ENCODE results near the gene MMD2.

MMD2 gene

DNA sequence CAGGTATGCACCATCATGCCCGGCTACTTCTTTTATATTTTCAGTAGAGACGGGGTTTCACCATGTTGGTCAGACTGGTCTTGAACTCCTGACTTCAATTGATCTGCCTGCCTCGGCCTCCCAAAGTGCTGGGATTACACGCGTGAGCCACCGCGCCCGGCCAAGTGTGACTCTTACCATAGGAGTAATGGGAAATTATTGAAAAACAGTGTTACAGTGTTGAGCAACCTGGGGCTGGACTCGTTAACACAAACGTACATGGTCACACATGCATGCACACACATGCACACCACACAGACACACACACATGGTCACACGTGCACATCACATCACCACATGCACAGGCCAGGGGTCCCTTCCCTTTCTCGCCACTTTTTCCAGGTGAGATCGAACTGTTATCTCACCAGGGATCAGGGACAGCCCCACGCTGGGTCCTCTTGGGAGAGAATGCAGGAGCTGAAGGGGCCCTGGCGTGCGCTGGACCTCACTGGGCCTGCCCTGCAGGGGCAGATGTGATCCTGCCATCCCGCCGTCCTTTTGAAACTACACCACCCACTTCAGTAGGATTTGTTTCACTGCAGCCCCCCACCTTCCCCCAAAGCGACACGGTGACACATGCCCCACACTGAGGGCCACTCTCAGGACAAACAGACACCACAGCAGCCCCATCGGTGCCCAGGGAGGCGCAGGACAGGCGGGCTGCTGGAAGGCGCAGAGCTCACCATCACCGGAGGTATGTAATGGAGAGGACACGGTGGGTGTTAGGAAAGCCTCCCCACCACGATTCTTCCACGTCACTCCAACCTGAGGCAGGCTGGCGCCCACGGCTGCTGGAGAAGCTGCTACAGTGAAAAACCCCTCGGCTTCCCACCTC lies 85.7 kb downstream of the MMD2 start:
- DNase-seq (ENCODE audit: extremely low read depth in 1 of 2, low read depth in 1 of 2) = no peak

DNA sequence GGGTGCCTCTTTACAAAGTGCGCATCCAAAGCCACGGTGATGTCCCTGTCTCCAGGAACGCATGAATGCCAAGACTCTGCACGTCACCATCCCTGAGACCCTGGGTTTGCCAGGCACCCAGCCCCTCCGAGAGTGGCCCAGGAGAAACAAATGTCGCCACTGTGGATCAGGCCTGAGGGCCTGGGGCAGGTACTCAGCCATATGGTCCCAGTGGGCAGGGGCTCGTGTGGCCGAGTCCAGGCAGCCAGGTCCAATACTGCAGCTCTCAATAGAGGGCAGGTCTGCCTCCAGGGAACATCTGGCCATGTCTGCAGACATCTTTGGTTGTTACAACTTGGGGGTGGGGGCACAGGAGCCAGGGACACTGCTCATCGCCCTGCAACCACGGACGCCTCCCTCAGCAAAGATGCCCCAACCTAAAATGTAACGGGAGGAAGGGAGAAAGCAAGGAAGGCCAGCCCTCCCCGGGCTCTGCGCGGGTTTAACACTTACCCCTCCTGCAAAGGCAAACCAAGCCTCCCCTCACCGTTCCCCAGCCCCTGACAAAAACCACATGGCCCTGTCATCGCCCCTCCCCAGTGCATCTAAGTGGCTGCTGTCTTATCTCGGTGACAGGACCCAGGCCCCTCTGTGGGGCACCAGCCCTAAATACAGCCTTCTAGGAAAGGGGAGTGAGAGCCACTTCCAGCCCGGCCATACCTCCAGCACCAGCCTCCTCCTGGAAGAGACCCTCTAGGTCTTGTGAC lies 86.9 kb downstream of the MMD2 start:
- no peak for DNase-seq (ENCODE audit: extremely low read depth in 1 of 2, low read depth in 1 of 2)

DNA sequence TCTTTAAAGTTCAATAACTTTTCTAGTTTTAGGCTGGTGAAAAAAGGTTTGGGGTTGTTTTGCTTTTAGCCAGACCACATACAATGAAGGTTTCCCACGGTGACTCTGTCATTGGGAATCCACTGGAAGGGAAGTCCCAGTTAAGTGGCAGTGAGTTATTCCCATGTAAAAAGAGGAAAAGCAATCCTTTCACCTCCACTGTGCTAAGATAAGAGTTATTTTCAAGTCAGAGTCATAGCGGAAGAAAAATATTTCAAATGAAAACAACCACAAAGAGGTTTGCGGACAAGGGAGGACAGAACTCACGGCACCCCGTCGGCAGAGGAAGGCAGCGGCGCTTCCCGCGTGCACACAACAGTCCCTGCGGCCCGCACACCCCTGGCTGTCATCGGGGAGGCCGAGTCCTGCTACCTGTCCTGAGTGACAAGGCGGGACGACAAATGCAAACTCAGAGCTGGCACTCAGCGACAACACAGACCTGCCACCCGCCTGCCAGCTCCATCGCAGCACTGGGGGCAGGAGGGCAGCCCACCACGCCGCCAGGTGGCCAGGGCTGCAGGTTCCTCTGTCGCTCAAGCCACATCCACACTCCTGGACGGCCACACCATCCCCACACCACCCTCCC lies 87.8 kb downstream of the MMD2 start:
- DNase-seq (ENCODE audit: extremely low read depth in 1 of 2, low read depth in 1 of 2) = no peak

DNA sequence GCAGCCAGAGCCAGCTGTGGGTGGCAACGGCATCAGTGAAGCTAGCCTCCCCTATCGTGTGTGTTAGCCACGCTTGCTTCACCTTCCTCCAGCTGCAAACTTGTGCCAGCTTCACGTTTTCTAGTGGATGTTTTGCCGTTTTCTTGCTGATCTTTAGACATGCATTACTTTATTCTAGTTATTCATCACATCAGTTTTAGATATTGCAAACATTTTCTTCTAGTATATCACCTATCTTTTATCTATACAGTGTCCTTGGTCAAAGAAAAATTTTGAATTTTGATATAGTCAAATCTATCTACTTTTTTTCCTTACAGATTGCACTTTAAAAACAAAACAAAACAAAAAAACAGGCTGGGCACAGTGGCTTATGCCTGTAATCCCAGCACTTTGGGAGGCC lies 90.5 kb downstream of the MMD2 start:
- DNase-seq (ENCODE audit: extremely low read depth in 1 of 2, low read depth in 1 of 2) = no peak

DNA sequence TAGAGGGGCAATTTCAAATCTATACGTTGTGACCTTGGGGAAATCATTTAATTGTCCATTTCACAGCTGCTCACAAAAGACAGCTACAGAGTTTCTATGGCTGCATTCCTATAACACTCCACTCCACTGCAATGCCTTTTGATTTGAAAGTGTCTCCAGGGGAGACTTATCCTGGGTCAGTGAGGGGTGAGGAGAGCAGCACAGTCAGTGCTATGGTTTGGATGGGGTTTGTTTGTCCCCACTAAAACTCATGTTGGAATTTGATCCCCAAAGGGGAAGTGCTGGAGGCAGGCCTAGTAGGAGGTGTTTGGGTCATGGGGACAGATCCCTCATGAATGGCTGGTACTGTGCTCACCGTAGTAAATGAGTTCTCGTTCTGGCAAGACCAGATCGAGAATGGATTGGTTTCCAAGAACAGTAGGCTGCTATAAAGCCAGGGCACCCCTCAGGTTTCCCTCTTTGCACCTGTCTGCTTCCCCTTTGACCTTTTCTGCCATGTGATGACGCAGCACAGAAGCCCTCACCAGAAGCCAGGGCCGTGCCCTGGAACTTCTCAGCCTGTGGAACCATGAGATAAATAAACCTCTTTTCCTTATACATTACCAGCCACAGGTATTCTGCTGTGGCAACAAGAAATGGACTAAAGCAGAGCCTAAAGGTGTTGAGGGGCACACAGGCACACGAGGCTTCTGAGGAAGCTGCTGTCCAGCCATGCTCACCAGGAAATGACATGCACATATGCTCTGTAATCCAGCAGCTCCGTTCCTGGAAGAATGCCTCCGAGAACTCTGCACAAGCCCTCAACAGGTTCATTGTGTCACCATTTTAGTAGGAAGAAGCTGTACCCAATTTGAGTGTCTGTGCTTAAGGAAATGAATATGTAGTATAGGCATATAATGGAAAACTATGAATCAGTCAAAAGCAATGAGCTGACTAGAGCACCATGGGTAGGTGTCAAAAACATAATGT lies 92.2 kb downstream of the MMD2 start:
- DNase-seq (ENCODE audit: extremely low read depth in 1 of 2, low read depth in 1 of 2) = no peak

DNA sequence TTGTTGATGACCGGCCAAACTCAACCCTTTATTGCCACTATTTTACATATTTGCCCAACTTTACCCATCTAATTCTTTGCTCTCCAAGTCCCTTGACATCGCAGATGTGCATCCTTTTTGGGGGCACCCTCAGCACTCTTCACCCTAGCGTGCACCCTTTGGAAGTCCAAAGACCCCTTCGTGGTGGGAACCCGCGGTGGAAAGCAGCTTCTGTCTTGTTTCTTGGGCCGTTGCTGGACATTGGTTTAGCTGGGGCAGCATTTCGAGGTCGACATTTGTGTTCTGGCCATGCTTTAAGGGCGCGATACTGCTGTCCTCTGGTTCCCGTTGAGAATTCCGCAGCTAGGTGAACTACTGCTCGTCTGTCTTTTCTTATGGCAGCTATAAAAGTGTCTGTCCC lies 96.8 kb downstream of the MMD2 start:
- DNase-seq (ENCODE audit: extremely low read depth in 1 of 2, low read depth in 1 of 2) = no peak

DNA sequence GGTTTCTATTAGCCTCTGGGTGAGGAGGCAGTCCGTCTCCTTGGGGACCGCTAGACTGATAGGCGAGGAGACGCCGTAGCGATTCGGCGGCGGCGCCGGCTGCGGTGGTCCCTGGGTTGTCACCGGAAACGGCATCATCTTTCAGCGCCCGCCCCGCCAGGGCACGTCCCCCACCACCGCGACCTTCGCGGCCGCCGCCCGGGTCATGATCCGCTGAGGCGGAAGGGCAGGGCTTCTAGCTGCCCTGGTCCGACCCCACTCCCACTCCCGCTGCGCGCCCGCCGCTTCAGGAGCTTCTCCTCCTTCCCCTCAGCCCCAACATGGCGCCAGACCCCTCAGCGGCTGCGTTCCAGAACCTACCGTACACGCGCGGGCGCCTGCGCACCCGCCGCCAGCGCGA lies 97.3 kb downstream of the MMD2 start, which contains the start of gene PAPOLB:
Gene PAPOLB, minus strand, starts transcription at position 358 of the 400 bp plus-strand sequence. Its CDS starts 220 bp downstream, at position 138.
- peak in 1 of 2 donors; percentile 20 for DNase-seq (ENCODE audit: extremely low read depth in 1 of 2, low read depth in 1 of 2)

DNA sequence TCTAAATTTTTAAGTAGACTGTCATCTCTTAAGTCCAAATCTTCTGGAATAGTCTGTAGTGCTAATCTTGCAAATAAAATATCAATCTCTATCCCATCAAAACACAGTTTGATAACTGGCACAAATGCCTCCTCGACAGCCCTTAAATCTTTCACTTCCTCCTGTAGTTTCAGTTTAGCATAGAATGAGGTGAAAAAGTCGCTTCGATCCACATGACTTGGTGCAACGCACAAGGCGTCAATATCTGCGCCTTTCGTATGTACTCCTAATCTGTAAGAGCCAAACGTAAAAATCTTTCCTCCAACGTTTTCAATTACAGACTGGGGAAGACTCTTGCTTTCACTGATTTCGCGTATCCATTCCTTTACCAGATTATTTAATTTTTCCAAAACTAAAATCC lies 97.8 kb downstream of the MMD2 start:
- no peak for DNase-seq (ENCODE audit: extremely low read depth in 1 of 2, low read depth in 1 of 2)

DNA sequence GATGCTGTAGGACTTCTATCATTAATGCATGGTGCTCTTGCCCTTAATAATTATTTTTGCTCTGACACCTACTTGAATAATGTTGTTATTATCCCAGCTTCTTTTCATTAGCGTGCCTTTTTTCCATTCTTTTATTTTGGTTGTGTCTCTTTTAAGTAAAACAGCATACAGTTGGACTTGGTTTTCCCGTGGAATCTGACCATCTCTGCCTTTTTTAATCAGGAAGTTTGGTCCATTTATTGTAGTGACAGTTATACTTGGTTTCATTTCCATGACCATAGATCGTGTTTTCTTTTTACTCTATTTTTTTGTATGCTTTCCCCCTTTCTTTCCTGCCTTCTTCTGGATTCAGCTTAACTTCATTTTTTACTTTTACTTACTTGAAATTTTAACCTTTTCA lies 101.8 kb downstream of the MMD2 start:
- DNase-seq (ENCODE audit: extremely low read depth in 1 of 2, low read depth in 1 of 2) = no peak

DNA sequence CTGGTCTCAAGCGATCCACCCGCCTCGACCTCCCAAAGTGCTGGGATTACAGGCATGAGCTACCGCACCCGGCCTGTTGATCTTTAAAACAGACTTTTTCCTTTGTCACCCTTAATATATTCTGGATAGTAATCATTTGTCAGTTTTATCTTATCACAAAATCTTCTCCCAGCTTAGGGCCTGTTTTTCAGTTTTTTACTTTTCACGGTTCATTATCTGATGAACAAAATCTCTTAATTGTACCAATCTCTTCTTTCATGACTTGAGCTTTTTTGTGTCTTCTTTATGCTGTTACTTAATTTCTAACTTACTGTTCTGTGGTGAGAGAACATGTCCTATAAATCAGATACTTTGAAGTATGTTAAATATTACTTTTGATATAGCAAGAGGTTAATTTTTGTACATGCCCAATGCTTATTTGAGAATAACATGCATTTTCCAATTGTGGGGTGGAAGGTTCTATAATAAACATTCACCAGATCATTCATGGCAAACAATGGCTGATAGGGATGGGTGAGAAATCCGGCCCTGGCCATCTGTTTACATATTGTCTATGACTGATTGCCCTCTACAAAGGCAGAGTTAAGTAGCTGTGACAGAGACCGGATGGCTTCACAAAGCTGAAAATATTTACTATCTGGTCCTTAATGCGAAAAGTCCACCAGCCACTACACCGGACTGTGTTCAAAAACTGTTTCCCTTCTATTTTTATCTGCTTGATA lies 102.5 kb downstream of the MMD2 start:
- no peak for DNase-seq (ENCODE audit: extremely low read depth in 1 of 2, low read depth in 1 of 2)
